Measurements from ENCODE around the gene SPSB1. TPM values are rescaled to one million over a fixed set of nuclear protein-coding genes. Genes with fewer than 3 reads are reported as not detected.

The SPSB1 gene
- total RNA-seq, 1 experiment from 2014 or later, result 33.8 TPM

DNA sequence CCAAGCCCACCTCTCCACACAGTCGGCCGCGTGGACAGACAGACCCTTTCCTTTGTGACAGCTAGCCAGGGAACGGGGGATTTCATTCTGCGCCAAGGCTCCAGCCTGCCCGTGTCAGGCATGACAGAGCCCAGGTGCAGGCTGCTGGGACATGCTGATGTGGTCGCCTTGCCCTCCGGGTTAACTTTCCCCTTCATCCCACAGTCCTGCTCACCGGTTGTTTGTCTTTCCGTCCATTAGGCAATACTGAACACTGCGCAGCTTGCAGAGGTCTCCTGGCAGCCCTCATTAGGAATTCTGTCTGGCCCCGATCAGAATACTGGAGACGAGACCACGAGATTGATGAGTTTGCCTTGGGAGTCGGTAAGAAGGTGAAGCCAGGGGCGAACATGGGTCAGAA lies 62.8 kb downstream of the SPSB1 start:
- Histone ChIP-seq H3K36me3 (ENCODE audit: low read depth) (no peaks in the 10 kb centered on the region), H3K27ac (no peak overlapping the region), H3K79me2 (ENCODE audit: low read depth) (0 out of 2 replicates have a peak, but pooled peaks cover 5% of the 10 kb centered on the region), H3K27me3 (ENCODE audit: insufficient read depth, low read depth) (no peaks in the 10 kb centered on the region), H3K4me3 (no peak overlapping the region), H3K4me2 (no peak overlapping the region), H3K4me1 (replicated peaks; ENCODE audit: insufficient read depth) (peaks cover 12% of the 10 kb centered on the region; the same call in 1 of the 2 replicates), H3K9me2 (ENCODE audit: insufficient read depth) (no peaks in the 10 kb centered on the region), H4K20me1 (ENCODE audit: insufficient read depth) (peaks cover 6% of the 10 kb centered on the region; the same call in 1 of the 2 replicates), H3K9me3 (ENCODE audit: insufficient read depth, low read depth) (no peaks in the 10 kb centered on the region), H3F3A (ENCODE audit: insufficient read depth, low read depth) (peaks cover 5% of the 10 kb centered on the region; the same call in 1 of the 2 replicates), H2AFZ (no peak overlapping the region)
- no TSS peak for BruUV-seq (replicated peaks)
- TF ChIP-seq CTCF (conservative IDR thresholded peaks at IDR 0.05), result no peak
- no peak for TF ChIP-seq EZH2 (IDR thresholded peaks at IDR 0.05; ENCODE audit: low read depth)
- DNase-seq, result no peak
- POLR2A ChIA-PET (ENCODE audit: unreplicated experiment), result interaction anchor here (0.6 kb wide), 1 partner anchor 126 kb away, joined by 6 read pairs; no protein-coding TSS in a partner anchor
- CTCF ChIA-PET, result interaction anchor here (0.6 kb wide), 2 partner anchors 79 to 562 kb away, joined by 4 to 6 read pairs; no protein-coding TSS in a partner anchor
- intact Hi-C loops (cut with micrococcal nuclease; ENCODE audit: unreplicated experiment), result no loop called here

- 0 out of 2 replicates have a peak, but pooled peaks cover 5% of the 10 kb centered on the region for H3K79me2 ChIP-seq (ENCODE audit: low read depth)
- no peak for TF ChIP-seq EZH2 (IDR thresholded peaks at IDR 0.05; ENCODE audit: low read depth)
- TF ChIP-seq CTCF (conservative IDR thresholded peaks at IDR 0.05), result no peak
- H3K9me3 ChIP-seq (ENCODE audit: insufficient read depth, low read depth), result no peaks in the 10 kb centered on the region
- H3K27me3 ChIP-seq (ENCODE audit: insufficient read depth, low read depth), result no peaks in the 10 kb centered on the region
- POLR2A ChIA-PET (ENCODE audit: unreplicated experiment), result interaction anchor here (0.6 kb wide), 1 partner anchor 126 kb away, joined by 6 read pairs; no protein-coding TSS in a partner anchor
- intact Hi-C loops (cut with micrococcal nuclease; ENCODE audit: unreplicated experiment), result no loop called here
- no peaks in the 10 kb centered on the region for H3K36me3 ChIP-seq (ENCODE audit: low read depth)
- no peak overlapping the region for H2AFZ ChIP-seq
- H3K4me1 ChIP-seq (replicated peaks; ENCODE audit: insufficient read depth), result peaks cover 12% of the 10 kb centered on the region; the same call in 1 of the 2 replicates
- H3K9me2 ChIP-seq (ENCODE audit: insufficient read depth), result no peaks in the 10 kb centered on the region
- H3F3A ChIP-seq (ENCODE audit: insufficient read depth, low read depth), result peaks cover 5% of the 10 kb centered on the region; the same call in 1 of the 2 replicates
- H3K4me2 ChIP-seq, result no peak overlapping the region
- BruUV-seq (replicated peaks), result no TSS peak
- H3K4me3 ChIP-seq, result no peak overlapping the region
- no peak overlapping the region for H3K27ac ChIP-seq
- H4K20me1 ChIP-seq (ENCODE audit: insufficient read depth), result peaks cover 5% of the 10 kb centered on the region; the same call in 1 of the 2 replicates
- DNase-seq, result no peak
- CTCF ChIA-PET, result interaction anchor here (0.6 kb wide), 1 partner anchor 561 kb away, joined by 6 read pairs; no protein-coding TSS in a partner anchor
Observed at GRCh38 chr1:9356021-9356420, 63.3 kb downstream of the SPSB1 start.

DNA sequence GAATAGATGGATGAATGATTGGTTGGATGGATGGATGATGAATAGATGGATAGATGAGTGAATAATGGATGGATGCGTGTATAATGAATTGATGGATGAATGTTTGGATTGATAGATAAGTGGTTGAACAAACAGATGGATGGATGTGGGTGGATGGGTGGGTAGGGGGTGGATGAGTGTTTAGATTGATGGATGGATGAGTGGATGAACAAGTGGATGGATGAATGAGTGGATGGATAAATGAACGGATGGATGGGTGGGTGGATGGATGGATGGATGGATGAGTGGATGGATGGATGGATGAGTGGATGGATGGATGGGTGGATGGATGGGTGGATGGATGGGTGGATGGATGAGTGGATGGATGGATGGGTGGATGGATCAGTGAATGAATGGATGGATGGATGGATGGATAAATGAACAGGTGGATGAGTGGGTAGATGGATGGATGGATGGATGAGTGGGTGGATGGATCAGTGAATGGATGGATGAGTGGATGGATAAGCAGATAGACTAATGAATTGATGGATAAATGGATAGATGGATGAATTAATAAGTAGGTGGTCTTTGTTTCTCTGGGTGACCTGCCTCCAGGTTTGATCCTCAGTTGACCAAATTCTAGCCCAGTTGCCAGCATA lies 64.3 kb downstream of the SPSB1 start:
- POLR2A ChIA-PET (ENCODE audit: unreplicated experiment), result no interaction called here
- no peak overlapping the region for H2AFZ ChIP-seq
- no peaks in the 10 kb centered on the region for H3K36me3 ChIP-seq (ENCODE audit: low read depth)
- no peak for DNase-seq
- H3K4me1 ChIP-seq (replicated peaks; ENCODE audit: insufficient read depth), result peaks cover 3% of the 10 kb centered on the region; the same call in 1 of the 2 replicates
- H3K4me3 ChIP-seq, result no peak overlapping the region
- no peak overlapping the region for H3K4me2 ChIP-seq
- TF ChIP-seq EZH2 (IDR thresholded peaks at IDR 0.05; ENCODE audit: low read depth) (no peak), CTCF (conservative IDR thresholded peaks at IDR 0.05) (no peak)
- H3K27ac ChIP-seq, result no peak overlapping the region
- no TSS peak for BruUV-seq (replicated peaks)
- CTCF ChIA-PET, result no interaction called here
- no peaks in the 10 kb centered on the region for H3K27me3 ChIP-seq (ENCODE audit: insufficient read depth, low read depth)
- H3F3A ChIP-seq (ENCODE audit: insufficient read depth, low read depth), result no peaks in the 10 kb centered on the region
- no peaks in the 10 kb centered on the region for H4K20me1 ChIP-seq (ENCODE audit: insufficient read depth)
- 0 out of 2 replicates have a peak, but pooled peaks cover 3% of the 10 kb centered on the region for H3K79me2 ChIP-seq (ENCODE audit: low read depth)
- intact Hi-C loops (cut with micrococcal nuclease; ENCODE audit: unreplicated experiment), result no loop called here
- H3K9me3 ChIP-seq (ENCODE audit: insufficient read depth, low read depth), result no peaks in the 10 kb centered on the region
- no peaks in the 10 kb centered on the region for H3K9me2 ChIP-seq (ENCODE audit: insufficient read depth)
